Measurements from ENCODE around the gene TRAK1. TPM values are rescaled to one million over a fixed set of nuclear protein-coding genes. Genes with fewer than 3 reads are reported as not detected.

Gene TRAK1
- total RNA-seq, 1 donor from 2014 or later = 41.0 TPM

DNA sequence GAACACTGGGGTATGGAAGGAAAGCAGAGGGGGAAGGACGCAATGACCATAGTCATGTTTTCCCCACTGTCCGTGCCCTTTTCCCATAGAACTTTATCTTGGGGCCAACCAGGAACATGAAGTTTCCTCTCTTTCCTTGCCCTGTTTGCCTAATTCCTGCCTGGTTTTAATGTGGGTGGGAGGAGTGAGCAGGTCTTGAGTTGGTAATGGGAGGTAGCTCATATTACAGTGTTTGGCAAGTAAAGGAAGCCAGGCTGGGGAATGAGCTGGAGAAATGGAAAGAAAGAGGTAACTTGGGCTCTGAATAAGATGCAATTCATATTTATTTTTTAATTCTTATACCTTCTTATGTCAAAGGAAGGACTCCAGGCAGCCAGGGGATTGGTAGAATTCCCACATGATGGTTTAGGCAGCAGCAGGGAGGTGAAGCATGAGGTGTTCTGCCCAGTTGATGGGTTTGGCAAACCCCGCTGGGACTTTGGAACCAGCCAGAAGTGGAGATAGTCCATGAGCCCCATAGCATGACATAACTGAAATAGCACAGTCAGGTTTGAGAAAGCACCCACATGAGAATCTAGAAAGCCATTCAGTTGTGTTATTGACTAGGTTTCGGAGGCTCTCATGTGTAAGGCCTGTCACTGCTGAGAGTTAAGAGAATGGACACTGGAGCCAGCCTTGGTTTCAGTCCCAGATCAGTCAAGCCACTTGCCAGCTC is 114.8 kb downstream of the TRAK1 start:
- Mint-ChIP-seq H3K27ac (ENCODE audit: unreplicated experiment) (no peak overlapping the region), H3K4me1 (peaks cover 6% of the 10 kb centered on the region), H3K4me3 (no peak overlapping the region), H3K9me3 (no peaks in the 10 kb centered on the region), H3K27me3 (ENCODE audit: low read depth) (no peaks in the 10 kb centered on the region), H3K36me3 (ENCODE audit: low read depth) (peaks cover 18% of the 10 kb centered on the region)
- no peak for DNase-seq (ENCODE audit: low read depth, low spot score)
- TF ChIP-seq, protein P1, sequence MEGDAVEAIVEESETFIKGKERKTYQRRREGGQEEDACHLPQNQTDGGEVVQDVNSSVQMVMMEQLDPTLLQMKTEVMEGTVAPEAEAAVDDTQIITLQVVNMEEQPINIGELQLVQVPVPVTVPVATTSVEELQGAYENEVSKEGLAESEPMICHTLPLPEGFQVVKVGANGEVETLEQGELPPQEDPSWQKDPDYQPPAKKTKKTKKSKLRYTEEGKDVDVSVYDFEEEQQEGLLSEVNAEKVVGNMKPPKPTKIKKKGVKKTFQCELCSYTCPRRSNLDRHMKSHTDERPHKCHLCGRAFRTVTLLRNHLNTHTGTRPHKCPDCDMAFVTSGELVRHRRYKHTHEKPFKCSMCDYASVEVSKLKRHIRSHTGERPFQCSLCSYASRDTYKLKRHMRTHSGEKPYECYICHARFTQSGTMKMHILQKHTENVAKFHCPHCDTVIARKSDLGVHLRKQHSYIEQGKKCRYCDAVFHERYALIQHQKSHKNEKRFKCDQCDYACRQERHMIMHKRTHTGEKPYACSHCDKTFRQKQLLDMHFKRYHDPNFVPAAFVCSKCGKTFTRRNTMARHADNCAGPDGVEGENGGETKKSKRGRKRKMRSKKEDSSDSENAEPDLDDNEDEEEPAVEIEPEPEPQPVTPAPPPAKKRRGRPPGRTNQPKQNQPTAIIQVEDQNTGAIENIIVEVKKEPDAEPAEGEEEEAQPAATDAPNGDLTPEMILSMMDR (conservative IDR thresholded peaks at IDR 0.05) = no peak

DNA sequence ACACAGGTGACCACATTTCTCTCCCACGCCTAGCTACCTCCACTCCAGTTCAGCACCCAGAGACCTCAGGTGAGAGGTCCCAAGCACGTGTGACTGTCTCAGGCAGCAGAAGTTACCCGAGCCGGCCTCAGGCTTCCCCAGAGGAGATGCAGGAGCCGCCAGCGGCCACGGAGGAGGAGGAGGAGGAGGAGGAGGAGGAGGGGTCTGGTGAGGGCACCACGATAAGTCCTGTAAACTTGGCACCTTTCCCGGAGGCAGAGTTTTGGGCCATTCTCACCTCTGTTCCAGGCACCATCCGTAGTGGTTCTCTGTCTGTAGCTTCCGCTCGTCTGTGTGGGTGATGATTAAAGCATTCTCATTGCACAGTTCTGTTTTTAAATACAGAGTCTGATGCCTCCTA is 118.8 kb downstream of the TRAK1 start:
- DNase-seq (ENCODE audit: low read depth, low spot score) = no peak
- Mint-ChIP-seq H3K4me1 (peaks cover 5% of the 10 kb centered on the region), H3K36me3 (ENCODE audit: low read depth) (peaks cover 24% of the 10 kb centered on the region), H3K9me3 (no peaks in the 10 kb centered on the region), H3K27ac (ENCODE audit: unreplicated experiment) (no peak overlapping the region), H3K27me3 (ENCODE audit: low read depth) (no peaks in the 10 kb centered on the region), H3K4me3 (no peak overlapping the region)
- TF ChIP-seq, protein P1 (conservative IDR thresholded peaks at IDR 0.05) = no peak

DNA sequence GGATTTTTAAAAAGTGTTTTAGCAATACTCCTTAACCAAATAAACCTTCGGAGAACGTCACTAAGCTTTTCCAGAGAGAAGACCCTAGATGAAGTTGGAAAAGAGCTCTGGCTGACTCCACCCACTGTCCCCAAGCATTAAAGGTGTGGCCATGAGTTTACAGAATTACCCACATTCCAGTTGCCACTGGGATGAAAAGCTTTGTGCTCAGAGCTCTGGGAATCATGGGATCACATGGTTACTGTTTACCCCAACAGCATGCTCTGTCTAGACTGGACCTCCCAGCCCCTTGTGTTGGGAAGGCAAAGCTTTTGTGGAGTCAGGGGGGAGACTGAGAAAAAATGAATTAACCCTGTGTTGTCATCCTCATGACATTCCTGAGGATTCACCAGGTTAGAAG is 119.6 kb downstream of the TRAK1 start:
- peaks cover 24% of the 10 kb centered on the region for H3K36me3 Mint-ChIP-seq (ENCODE audit: low read depth)
- H3K27ac Mint-ChIP-seq (ENCODE audit: unreplicated experiment) = no peak overlapping the region
- TF ChIP-seq, protein P1 (conservative IDR thresholded peaks at IDR 0.05) = no peak

DNA sequence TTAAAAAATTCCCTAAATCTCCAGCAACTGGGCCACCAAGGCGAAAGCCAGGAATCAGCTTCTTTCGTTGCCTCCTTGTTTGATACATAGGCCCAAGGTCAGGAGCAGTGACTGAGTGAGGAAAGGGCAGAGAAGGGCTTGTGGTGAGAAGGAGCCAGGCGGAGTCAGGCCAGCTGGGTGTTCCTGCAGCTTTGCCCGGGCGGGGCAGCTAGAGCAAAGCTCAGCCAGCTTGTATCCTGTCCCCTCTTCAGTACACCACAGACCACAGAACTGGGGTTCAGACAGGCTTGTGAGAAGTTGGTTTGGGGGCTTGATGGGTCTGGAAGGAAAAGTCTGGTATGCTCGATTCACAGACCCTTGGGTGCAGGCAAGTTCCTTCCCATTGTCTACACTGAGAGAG is 122.3 kb downstream of the TRAK1 start:
- H3K27ac Mint-ChIP-seq (ENCODE audit: unreplicated experiment) = no peak overlapping the region
- DNase-seq (ENCODE audit: low read depth, low spot score) = no peak
- H3K4me1 Mint-ChIP-seq = peaks cover 22% of the 10 kb centered on the region
- TF ChIP-seq, protein P1 (conservative IDR thresholded peaks at IDR 0.05) = no peak
- H3K4me3 Mint-ChIP-seq = no peak overlapping the region
- H3K9me3 Mint-ChIP-seq = no peaks in the 10 kb centered on the region
- H3K36me3 Mint-ChIP-seq (ENCODE audit: low read depth) = peaks cover 20% of the 10 kb centered on the region
- no peaks in the 10 kb centered on the region for H3K27me3 Mint-ChIP-seq (ENCODE audit: low read depth)

More for the DNA sequence above, 119.6 kb downstream of the TRAK1 start:
- H3K4me1 Mint-ChIP-seq = peaks cover 6% of the 10 kb centered on the region
- no peaks in the 10 kb centered on the region for H3K9me3 Mint-ChIP-seq
- no peak overlapping the region for H3K4me3 Mint-ChIP-seq
- H3K27me3 Mint-ChIP-seq (ENCODE audit: low read depth) = no peaks in the 10 kb centered on the region
- DNase-seq (ENCODE audit: low read depth, low spot score) = no peak

DNA sequence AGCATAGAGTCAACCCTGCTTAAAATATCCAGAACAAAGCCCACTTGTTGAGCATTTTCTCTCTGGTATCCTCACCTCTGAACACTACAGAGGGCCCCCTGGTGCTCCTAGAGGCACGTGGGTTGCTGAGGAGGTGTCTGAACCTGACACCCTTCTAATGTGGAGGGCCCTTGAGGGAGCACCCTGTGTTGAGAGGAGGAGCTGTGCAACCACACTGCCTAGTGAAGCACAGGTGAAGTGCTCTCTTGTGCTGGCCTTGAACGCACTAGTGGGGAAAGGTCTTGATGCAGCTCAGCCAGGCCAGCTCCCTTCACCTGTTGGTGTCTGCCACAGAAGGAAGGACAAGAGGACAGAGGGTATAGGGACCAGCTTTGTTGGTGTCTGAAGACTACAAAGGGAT is 122.9 kb downstream of the TRAK1 start:
- H3K4me3 Mint-ChIP-seq = no peak overlapping the region
- H3K27ac Mint-ChIP-seq (ENCODE audit: unreplicated experiment) = no peak overlapping the region
- peaks cover 22% of the 10 kb centered on the region for H3K4me1 Mint-ChIP-seq
- TF ChIP-seq, protein P1 (conservative IDR thresholded peaks at IDR 0.05) = no peak
- peaks cover 15% of the 10 kb centered on the region for H3K36me3 Mint-ChIP-seq (ENCODE audit: low read depth)
- no peak for DNase-seq (ENCODE audit: low read depth, low spot score)
- no peaks in the 10 kb centered on the region for H3K9me3 Mint-ChIP-seq
- H3K27me3 Mint-ChIP-seq (ENCODE audit: low read depth) = no peaks in the 10 kb centered on the region

All from neural crest cell (in vitro differentiated cells).